ENCODE data around the gene HACD2. TPM values are rescaled to one million over a fixed set of nuclear protein-coding genes. Genes with fewer than 3 reads are reported as not detected.

HACD2 gene
- polyA plus RNA-seq, 1 donor: 12.2 TPM

DNA sequence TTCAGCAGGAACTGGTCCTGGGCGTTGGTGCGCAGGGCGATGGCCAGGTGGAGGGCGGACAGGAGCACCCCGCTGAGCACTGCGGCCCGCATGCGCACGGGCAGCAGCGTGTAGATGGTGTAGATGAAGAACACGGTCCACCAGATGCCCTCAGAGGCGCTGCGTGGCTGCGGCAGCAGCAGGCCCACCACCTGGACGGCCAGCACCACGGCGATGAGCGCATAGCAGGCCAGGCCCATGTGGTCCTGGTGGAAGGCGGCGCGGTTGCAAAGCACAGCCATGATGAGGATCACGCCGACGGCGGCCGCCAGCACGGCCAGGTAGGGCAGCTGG, 137.5 kb downstream of the HACD2 start:
- no peak for DNase-seq (ENCODE audit: low read depth)

DNA sequence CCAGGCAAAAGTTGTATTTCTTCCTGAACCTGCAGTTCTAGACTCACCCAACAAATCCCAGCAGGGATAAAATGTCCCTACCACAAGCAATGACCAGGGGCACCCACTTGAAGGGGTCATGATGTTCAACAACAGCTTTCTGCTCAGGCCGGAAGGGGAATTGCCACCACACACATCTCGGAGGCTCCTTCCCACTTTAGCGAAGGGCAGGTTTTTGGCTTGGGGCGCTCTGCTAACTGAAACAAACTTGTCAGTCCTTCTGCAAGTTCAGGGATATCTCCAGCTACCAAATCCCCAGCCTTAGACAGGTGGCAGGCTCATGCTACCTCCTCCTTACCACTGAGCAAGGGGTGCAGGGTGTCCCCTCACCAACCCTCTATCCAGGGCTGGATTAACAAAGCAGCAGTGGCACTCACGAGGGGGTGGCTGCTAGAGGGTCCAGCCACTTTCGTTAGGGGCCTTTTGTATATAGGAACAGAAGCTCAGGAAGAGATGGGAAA, 138.2 kb downstream of the HACD2 start:
- no peak for DNase-seq (ENCODE audit: low read depth)

DNA sequence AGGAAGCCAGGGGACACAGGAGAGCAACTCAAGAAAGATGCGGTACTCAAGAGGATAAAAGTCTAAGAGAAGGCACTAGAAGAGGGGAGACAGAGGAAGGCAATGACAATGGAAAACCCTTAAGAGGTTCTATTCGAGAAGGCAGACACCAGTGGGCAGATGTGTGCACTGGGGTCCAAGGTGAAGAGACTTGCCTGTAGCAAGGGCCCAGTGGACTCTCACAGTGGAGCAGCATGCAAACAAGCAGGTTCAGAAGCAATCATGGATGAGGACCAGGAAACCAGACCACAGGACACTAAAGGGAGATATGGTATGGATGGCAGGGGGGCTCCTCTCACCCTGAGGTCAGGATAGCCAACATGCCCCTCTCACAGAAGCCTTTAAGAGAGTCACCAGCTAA, 138.6 kb downstream of the HACD2 start:
- no peak for DNase-seq (ENCODE audit: low read depth)

DNA sequence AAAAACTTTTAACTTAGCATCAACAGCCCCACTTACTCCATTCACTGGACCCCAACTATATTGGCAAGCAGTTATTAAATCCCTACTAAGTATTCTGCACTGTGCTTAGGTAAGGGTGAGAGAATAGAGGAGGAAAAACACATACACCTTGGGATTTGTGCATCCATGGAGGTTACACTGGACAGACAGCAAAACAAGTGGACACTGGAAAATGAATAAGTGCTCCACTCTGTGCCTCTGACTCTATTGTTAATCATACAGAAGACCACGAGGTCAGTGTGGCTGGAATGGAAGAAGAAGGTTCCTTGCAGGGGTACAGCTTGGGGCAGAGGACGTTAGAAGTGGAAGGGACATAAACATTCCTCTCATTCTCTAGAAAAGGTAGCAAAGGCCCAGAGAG, 139.2 kb downstream of the HACD2 start:
- DNase-seq (ENCODE audit: low read depth): no peak

DNA sequence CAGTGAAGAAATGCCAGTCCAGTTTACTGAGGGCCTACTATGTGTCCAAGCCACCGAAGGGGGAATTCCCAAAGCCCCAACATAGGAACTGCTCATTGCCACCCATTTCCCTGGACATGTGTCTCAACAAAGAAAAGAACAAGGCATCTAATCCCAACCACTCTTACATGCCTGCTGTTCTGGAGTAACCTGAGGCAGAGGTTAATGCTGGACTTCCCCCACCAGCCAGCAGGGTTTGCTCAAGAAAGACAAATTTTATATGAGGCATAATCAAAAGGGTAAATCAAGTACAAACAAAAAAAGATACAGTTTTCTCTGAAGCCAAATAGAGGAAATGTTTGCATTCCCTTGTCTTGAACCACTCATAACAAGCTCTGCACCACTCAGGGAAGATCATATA, 140.1 kb downstream of the HACD2 start:
- no peak for DNase-seq (ENCODE audit: low read depth)

DNA sequence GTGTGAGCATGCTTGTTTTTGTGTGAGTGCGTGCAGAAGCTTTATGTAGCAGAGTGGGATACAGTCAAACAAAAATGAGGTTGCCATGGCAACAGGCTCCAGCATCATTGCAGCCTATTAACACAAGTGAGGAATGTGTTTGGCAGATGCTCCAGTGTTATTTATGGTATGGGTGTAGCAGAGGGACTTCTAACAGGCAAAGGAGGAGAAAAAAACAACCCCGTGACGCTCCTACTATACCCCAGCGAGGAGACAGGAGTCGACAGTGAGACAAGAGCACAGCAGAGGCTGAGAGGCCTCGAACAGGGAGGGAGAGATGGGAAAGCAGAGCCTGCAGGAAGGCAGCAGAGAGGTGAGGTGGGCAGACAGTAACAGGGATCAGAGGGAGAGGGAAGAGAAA, 140.8 kb downstream of the HACD2 start:
- no peak for DNase-seq (ENCODE audit: low read depth)

DNA sequence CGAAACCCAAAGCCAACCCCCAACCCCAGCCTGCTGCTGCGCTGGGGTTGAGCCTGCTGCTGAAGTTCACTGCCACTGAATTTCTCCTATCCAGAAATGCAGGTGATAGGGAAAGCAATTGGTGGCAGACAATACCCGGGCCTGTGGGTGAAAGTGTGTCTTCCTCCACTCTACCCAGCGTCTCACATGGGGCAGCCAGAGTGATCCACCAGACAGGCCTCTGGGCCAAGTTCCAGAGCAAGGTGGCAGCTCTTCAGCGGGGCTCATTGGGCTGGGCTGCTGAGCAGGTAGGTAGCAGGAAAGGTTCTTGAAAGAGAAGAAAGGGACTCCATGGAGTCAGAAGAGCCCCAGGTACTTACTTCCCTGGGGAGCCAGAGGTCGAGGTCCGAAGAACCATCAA, 141.9 kb downstream of the HACD2 start:
- no peak for DNase-seq (ENCODE audit: low read depth)

DNA sequence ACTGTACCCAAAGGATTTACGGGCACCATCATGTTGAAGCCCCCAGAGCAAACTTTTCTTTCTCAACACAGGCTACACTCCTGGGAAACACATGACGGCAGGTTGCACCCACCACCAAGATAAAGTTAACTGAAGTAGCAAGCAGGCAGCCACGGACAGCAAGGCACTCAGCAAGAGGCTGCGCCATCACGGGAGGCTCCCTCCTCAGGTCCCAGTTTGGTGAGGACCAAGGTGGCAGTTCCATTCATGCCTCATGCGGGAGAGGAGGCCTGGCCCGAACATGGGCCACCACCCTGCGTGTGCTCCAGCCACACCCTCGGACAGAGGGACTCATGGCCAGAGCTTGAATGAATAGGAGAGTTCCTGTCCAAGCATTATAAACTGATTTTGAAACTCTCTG, 142.7 kb downstream of the HACD2 start:
- no peak for DNase-seq (ENCODE audit: low read depth)

Other genes with a start within 250 kb of the HACD2 start
- gene ADCY5, start 136.0 kb downstream of the HACD2 start, polyA plus RNA-seq (ENCODE audit: insufficient read length): 4.3 TPM